BJ (cell line): ENCODE measurements around the gene MTHFSD. TPM values are rescaled to one million over a fixed set of nuclear protein-coding genes. Genes with fewer than 3 reads are reported as not detected.

ENCODE experiments used
- CTCF ChIA-PET: fragments of 350-600 bp; formaldehyde crosslinking; extraction: SDS; loops from one replicate; lab custom pipeline; 2021; ENCODE audit warnings: antibody characterized with exemption, inconsistent platforms; lab: Yijun Ruan, JAX
- POLR2A ChIA-PET: fragments of 300-600 bp; sonication (Branson Sonifier 250); formaldehyde crosslinking; extraction: SDS; loops from one replicate; lab custom pipeline; 2021; ENCODE audit warnings: antibody characterized with exemption; lab: Charles Lee
- DNase-seq: peaks from one replicate; pipeline ENCODE4 v3.0.0-alpha.2; 2011; ENCODE audit warnings: low read depth
- H3K27me3 ChIP-seq: 2 replicates; pipeline ENCODE4 v1.6.0; 2011; ENCODE audit warnings: low read length; ENCODE audit not compliant: control insufficient read depth, insufficient read depth
- H3K36me3 ChIP-seq: 2 replicates; pipeline ENCODE4 v1.5.1; 2011; ENCODE audit warnings: low read length; ENCODE audit not compliant: control insufficient read depth, insufficient read depth
- H3K4me3 ChIP-seq: 2 replicates; pipeline ENCODE4 v1.5.1; 2011; ENCODE audit warnings: low read depth, mild to moderate bottlenecking, control low read depth, low read length
- CTCF ChIP-seq: IDR thresholded peaks from 2 replicates; pipeline ENCODE4 v1.5.1; 2011; ENCODE audit warnings: low read depth, mild to moderate bottlenecking, control low read depth, inconsistent platforms, low read length, moderate library complexity; ENCODE audit not compliant: insufficient read depth
- polyA plus RNA-seq: library from polyadenylated mRNA; depleted of rRNA; stranded (reverse); fragments of >200 nt; gene quantifications from 2 replicates; pipeline ENCODE4 v1.2.3, GENCODE V29; 2011

The MTHFSD gene
- polyA plus RNA-seq, 1 experiment: 17.2 TPM

GRCh38 chr16:86542756-86543750, 12.0 kb downstream of the MTHFSD start:
- no peak for TF ChIP-seq CTCF
- POLR2A ChIA-PET: no interaction called here

GRCh38 chr16:86541560-86541959, 13.5 kb downstream of the MTHFSD start:
- ChIA-PET CTCF (interaction anchor here (0.7 to 1.7 kb wide), 4 partner anchors 9 to 314 kb away, joined by 3 read pairs; no protein-coding TSS in a partner anchor), POLR2A (interaction anchor here (0.6 kb wide), 1 partner anchor 763 kb away, joined by 3 read pairs; no protein-coding TSS in a partner anchor)
- H3K4me3 ChIP-seq: no peak overlapping the region
- no peak for DNase-seq
- no peaks in the 10 kb centered on the region for H3K27me3 ChIP-seq
- peaks cover 38% of the 10 kb centered on the region for H3K36me3 ChIP-seq
- no peak for TF ChIP-seq CTCF

More at GRCh38 chr16:86542756-86543750, 12.0 kb downstream of the MTHFSD start:
- no peaks in the 10 kb centered on the region for H3K27me3 ChIP-seq
- H3K4me3 ChIP-seq: no peak overlapping the region
- no peak for DNase-seq
- CTCF ChIA-PET: interaction anchor here (0.6 to 1.7 kb wide), 3 partner anchors 10 to 617 kb away, joined by 3 read pairs; no protein-coding TSS in a partner anchor
- peaks cover 36% of the 10 kb centered on the region for H3K36me3 ChIP-seq

GRCh38 chr16:86540894-86541293, 14.1 kb downstream of the MTHFSD start:
- DNase-seq: no peak
- POLR2A ChIA-PET: no interaction called here
- TF ChIP-seq CTCF: no peak
- peaks cover 40% of the 10 kb centered on the region for H3K36me3 ChIP-seq
- CTCF ChIA-PET: interaction anchor here (0.7 to 1.7 kb wide), 3 partner anchors 10 to 315 kb away, joined by 3 read pairs; no protein-coding TSS in a partner anchor
- no peaks in the 10 kb centered on the region for H3K27me3 ChIP-seq
- H3K4me3 ChIP-seq: no peak overlapping the region

- Histone ChIP-seq H3K4me3 (no peak overlapping the region), H3K27me3 (no peaks in the 10 kb centered on the region), H3K36me3 (peaks cover 34% of the 10 kb centered on the region)
- no peak for TF ChIP-seq CTCF
- POLR2A ChIA-PET: no interaction called here
- CTCF ChIA-PET: no interaction called here
- DNase-seq: no peak
Measured at GRCh38 chr16:86538196-86538780, 16.7 kb downstream of the MTHFSD start.

DNA sequence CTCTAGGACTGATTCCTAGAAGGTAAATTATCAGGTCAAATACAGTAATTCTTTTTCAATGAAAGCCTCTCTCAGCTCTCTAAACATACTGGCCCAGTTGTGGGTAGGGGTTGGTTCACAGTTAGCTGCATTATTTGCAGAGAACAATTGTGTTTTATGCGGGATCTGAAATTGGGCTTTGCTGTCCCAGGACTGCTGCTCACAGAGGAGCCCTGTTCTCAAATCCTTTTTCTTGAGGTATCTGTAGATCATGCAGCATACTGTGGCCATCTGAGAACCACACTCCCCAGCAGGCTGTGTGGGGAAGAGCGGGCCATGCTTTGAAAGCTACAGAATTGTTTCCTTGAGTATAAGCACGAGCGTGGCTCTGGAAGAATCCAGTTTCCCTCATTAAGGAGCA, 17.5 kb downstream of the MTHFSD start:
- peaks cover 32% of the 10 kb centered on the region for H3K36me3 ChIP-seq

More for the DNA sequence above, 17.5 kb downstream of the MTHFSD start:
- no peak for DNase-seq
- no peak overlapping the region for H3K4me3 ChIP-seq
- H3K27me3 ChIP-seq: no peaks in the 10 kb centered on the region
- POLR2A ChIA-PET: no interaction called here
- TF ChIP-seq CTCF: no peak
- CTCF ChIA-PET: no interaction called here
